Subcutaneous abdominal adipose tissue (tissue), 5 donors: ENCODE data around the gene CRYBB2.

Experiments
- H3K27ac ChIP-seq: one replicate; pipeline ENCODE4 v1.7.0; 2013; ENCODE audit warnings: low read depth, mild to moderate bottlenecking, inconsistent platforms, low read length, moderate library complexity
- H3K27me3 ChIP-seq, 5 donors: one replicate each; pipeline ENCODE4 v1.7.0; 2013; ENCODE audit warnings: low read length in 5 of 5, inconsistent platforms in 1 of 5; ENCODE audit not compliant: control insufficient read depth in 5 of 5, insufficient read depth in 4 of 5
- H3K36me3 ChIP-seq, 5 donors: one replicate each; pipeline ENCODE4 v1.7.0; 2013; ENCODE audit warnings: low read length in 5 of 5; ENCODE audit not compliant: control insufficient read depth in 5 of 5, insufficient read depth in 5 of 5
- H3K4me1 ChIP-seq, 5 donors: one replicate each; pipeline ENCODE4 v1.7.0; 2013; ENCODE audit warnings: low read length in 5 of 5, mild to moderate bottlenecking in 3 of 5, moderate library complexity in 1 of 5; ENCODE audit not compliant: control insufficient read depth in 5 of 5, insufficient read depth in 5 of 5
- H3K4me3 ChIP-seq, 5 donors: one replicate each; pipeline ENCODE4 v1.7.0; 2013; ENCODE audit warnings: low read length in 5 of 5, low read depth in 1 of 5
- H3K9ac ChIP-seq, 5 donors: one replicate each; pipeline ENCODE4 v1.7.0; 2013; ENCODE audit warnings: low read length in 5 of 5, mild to moderate bottlenecking in 4 of 5, moderate library complexity in 3 of 5
- H3K9me3 ChIP-seq, 5 donors: one replicate each; pipeline ENCODE4 v1.7.0; 2013; ENCODE audit warnings: low read length in 5 of 5; ENCODE audit not compliant: control insufficient read depth in 5 of 5
- donor health status: healthy.
- donor health status: healthy.
- donor health status: healthy.
- donor health status: healthy.
- donor health status: healthy.

CRYBB2 gene

GRCh38 chr22:25207553-25208157 lies 11.8 kb upstream of the CRYBB2 start:
- no peak overlapping the region for H3K27ac ChIP-seq
- H3K36me3 ChIP-seq: peaks cover 0 to 3% (median 0%) of the 10 kb centered on the region in 5 donors
- no peak overlapping the region for H3K9ac ChIP-seq
- H3K27me3 ChIP-seq: no peaks in the 10 kb centered on the region
- peaks cover 0 to 4% (median 0%) of the 10 kb centered on the region in 5 donors for H3K4me1 ChIP-seq
- no peak overlapping the region for H3K4me3 ChIP-seq
- no peaks in the 10 kb centered on the region for H3K9me3 ChIP-seq

- Histone ChIP-seq H3K27ac (no peak overlapping the region), H3K4me1 (peaks cover 0 to 5% (median 0%) of the 10 kb centered on the region in 5 donors), H3K36me3 (peaks cover 0 to 3% (median 0%) of the 10 kb centered on the region in 5 donors), H3K9ac (no peak overlapping the region), H3K9me3 (peaks cover 0 to 3% (median 2%) of the 10 kb centered on the region in 5 donors), H3K4me3 (no peak overlapping the region), H3K27me3 (no peaks in the 10 kb centered on the region)
Measured at GRCh38 chr22:25208328-25208727, 11.1 kb upstream of the CRYBB2 start.

DNA sequence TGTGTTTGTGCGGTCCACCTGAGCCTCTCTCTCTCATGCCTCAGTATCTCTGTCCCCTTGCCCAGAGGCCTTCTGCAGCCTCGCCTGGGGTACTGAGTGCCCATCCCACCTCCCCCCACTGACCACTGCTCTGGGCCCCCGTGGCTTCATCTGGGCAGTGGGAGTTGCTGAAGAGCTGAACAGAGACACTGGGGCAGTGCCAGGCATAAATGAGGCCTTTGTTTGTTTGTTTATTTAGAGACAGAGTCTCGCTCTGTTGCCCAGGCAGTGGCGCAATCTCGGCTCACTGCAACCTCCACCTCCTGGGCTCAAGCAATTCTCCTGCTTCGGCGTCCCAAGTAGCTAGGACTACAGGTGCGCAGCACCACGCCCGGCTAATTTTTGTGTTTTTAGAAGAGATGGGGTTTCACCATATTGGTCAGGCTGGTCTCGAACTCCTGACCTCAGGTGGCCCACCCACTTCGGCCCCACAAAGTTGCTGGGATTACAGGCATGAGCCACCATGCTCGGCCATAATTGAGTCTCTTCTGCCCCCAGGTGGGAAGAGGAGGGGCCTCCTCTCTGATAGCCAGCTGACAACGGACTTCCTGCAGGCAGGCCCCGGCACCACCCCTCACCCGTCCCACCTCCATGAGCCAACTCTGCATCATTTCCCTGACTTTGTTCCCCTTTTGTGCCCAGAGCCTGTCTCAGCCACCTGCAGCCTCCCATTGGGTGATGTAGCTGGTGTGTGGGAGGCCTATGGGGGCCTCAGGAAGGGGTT lies 10.5 kb upstream of the CRYBB2 start:
- Histone ChIP-seq H3K9ac (no peak overlapping the region), H3K4me3 (no peak overlapping the region), H3K4me1 (peaks cover 0 to 5% (median 0%) of the 10 kb centered on the region in 5 donors), H3K36me3 (no peaks in the 10 kb centered on the region), H3K27me3 (peaks cover 0 to 3% (median 0%) of the 10 kb centered on the region in 5 donors), H3K9me3 (peaks cover 0 to 9% (median 5%) of the 10 kb centered on the region in 5 donors), H3K27ac (no peak overlapping the region)

- Histone ChIP-seq H3K4me3 (no peak overlapping the region), H3K9me3 (peaks cover 0 to 9% (median 5%) of the 10 kb centered on the region in 5 donors), H3K9ac (no peak overlapping the region), H3K36me3 (no peaks in the 10 kb centered on the region), H3K4me1 (peaks cover 0 to 5% (median 0%) of the 10 kb centered on the region in 5 donors), H3K27ac (no peak overlapping the region), H3K27me3 (peaks cover 0 to 3% (median 0%) of the 10 kb centered on the region in 5 donors)
Measured at GRCh38 chr22:25210793-25211192, 8.6 kb upstream of the CRYBB2 start.

DNA sequence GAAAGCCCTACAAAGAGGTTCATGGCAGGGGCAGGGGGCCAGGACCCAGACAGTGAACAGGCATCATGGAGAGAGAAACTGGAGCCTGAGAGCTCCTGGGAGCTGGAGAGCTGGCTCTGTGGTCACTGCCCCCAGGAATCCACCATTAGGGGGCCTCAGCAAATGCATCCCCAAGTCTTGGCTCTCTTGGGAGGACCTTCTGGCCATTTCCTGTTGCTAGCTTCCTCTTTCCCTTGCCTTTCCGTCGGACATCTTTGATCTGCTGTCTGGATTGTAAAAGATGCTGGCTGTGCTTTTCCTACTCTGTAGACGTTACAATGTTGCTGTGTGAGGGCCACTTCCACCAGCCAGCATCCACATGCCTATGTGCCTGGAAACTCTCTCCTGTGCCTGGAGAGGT lies 7.1 kb upstream of the CRYBB2 start:
- Histone ChIP-seq H3K9ac (no peak overlapping the region), H3K4me1 (peaks cover 0 to 5% (median 0%) of the 10 kb centered on the region in 5 donors), H3K27ac (no peak overlapping the region), H3K4me3 (no peak overlapping the region), H3K36me3 (no peaks in the 10 kb centered on the region), H3K27me3 (peaks cover 0 to 3% (median 0%) of the 10 kb centered on the region in 5 donors), H3K9me3 (peaks cover 0 to 9% (median 5%) of the 10 kb centered on the region in 5 donors)

GRCh38 chr22:25213221-25213620 lies 6.2 kb upstream of the CRYBB2 start:
- Histone ChIP-seq H3K9ac (no peak overlapping the region), H3K36me3 (no peaks in the 10 kb centered on the region), H3K27me3 (peaks cover 0 to 3% (median 0%) of the 10 kb centered on the region in 5 donors), H3K4me1 (peaks cover 0 to 5% (median 0%) of the 10 kb centered on the region in 5 donors), H3K4me3 (no peak overlapping the region), H3K9me3 (peaks cover 0 to 9% (median 5%) of the 10 kb centered on the region in 5 donors), H3K27ac (no peak overlapping the region)

- H3K9me3 ChIP-seq: peaks cover 0 to 9% (median 5%) of the 10 kb centered on the region in 5 donors
- no peak overlapping the region for H3K9ac ChIP-seq
- H3K27ac ChIP-seq: no peak overlapping the region
- peaks cover 0 to 5% (median 0%) of the 10 kb centered on the region in 5 donors for H3K4me1 ChIP-seq
- no peaks in the 10 kb centered on the region for H3K36me3 ChIP-seq
- peaks cover 0 to 11% (median 5%) of the 10 kb centered on the region in 5 donors for H3K27me3 ChIP-seq
- no peak overlapping the region for H3K4me3 ChIP-seq
Measured at GRCh38 chr22:25216230-25216629, 3.2 kb upstream of the CRYBB2 start.

- Histone ChIP-seq H3K4me3 (no peak overlapping the region), H3K9me3 (no peaks in the 10 kb centered on the region), H3K4me1 (no peaks in the 10 kb centered on the region), H3K27ac (no peak overlapping the region), H3K27me3 (peaks cover 4 to 16% (median 7%) of the 10 kb centered on the region in 5 donors), H3K9ac (no peak overlapping the region), H3K36me3 (no peaks in the 10 kb centered on the region)
Measured at GRCh38 chr22:25219948-25220442, 556 bp downstream of the CRYBB2 start.

DNA sequence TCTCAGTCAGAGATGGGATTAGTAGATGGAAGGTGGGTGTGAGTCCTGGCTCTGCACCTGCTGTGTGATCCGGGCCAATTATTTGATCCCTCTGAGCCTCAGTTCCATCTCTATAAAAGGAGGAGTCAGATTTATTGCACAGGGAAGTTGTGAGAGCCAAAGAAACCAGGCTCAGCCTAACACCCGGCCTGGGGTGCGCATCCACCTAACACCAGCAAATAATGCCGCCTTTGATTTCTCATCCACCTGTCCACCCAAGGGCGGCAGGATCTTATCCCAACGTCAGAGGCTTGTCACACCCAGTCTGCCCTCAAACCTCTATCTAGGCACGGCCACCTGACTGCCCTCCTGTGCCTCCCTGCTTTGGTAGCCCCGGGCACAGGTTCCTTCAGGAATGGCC lies 2.4 kb downstream of the CRYBB2 start:
- Histone ChIP-seq H3K27me3 (peaks cover 4 to 20% (median 15%) of the 10 kb centered on the region in 5 donors), H3K36me3 (no peaks in the 10 kb centered on the region), H3K9ac (no peak overlapping the region), H3K27ac (no peak overlapping the region), H3K9me3 (no peaks in the 10 kb centered on the region), H3K4me3 (no peak overlapping the region), H3K4me1 (no peaks in the 10 kb centered on the region)

DNA sequence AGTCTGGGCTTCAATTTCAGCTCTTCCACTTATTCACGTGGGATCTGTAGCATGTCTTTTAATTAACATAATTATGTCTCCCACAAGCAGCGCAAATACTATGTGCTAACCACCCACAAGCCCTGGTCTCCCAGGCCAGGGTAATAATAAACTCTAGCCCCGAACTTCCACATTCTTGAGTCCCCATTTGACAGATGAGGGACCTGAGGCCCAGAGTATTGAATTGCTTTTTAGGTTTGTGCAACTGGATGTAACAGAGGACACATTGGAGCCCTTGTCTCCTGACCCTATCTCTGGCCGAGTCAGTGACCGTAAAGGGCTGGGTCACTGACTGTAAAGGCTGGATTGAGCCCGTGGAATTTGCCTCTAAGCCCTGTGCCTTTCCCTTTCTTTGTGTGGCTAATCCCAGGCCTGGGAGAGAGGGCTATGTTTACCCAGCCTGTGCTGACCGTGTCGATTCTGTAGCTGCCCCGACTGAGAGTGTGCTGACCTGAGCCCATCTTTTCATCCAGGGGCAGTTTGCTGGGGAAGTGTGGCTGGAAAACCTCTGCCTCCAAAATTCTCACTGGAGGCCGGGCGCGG lies 3.9 kb downstream of the CRYBB2 start:
- Histone ChIP-seq H3K4me3 (no peak overlapping the region), H3K27ac (no peak overlapping the region)

More for the DNA sequence above, 3.9 kb downstream of the CRYBB2 start:
- no peaks in the 10 kb centered on the region for H3K4me1 ChIP-seq
- H3K9ac ChIP-seq: no peak overlapping the region
- H3K36me3 ChIP-seq: no peaks in the 10 kb centered on the region
- H3K27me3 ChIP-seq: peaks cover 4 to 20% (median 15%) of the 10 kb centered on the region in 5 donors
- no peaks in the 10 kb centered on the region for H3K9me3 ChIP-seq
